Posterior vena cava (tissue), 2 donors: ENCODE measurements around the gene AUH. TPM values are rescaled to one million over a fixed set of nuclear protein-coding genes. Genes with fewer than 3 reads are reported as not detected.

Experiments
- total RNA-seq, 2 donors: library from RNA; stranded (reverse); fragmentation: NEBNext Ultra II Directional; extraction: Animal tissue kit (Norgen Biotek cat#: 25700); gene quantifications; one replicate each; pipeline ENCODE4 v1.2.1, GENCODE V29; 2021
- donor health status: DM: yes; HTN: yes; CAD: no.
- donor health status: DM: yes; HTN: yes; CAD: no.

AUH gene
- total RNA-seq, 2 donors from 2014 or later = 12.1 to 14.0 TPM

Other genes starting within 250 kb of the AUH start
- gene NFIL3, start 61.9 kb upstream of the AUH start, total RNA-seq = 10 to 100 TPM; 38.9 to 73.7 TPM